HCT116 (cell line): ENCODE measurements around the gene MAGEA6. TPM values are rescaled to one million over a fixed set of nuclear protein-coding genes. Genes with fewer than 3 reads are reported as not detected.

Experiments used
- ATAC-seq: fragments of 200-7000 bp; cut with Tn5 transposase; 2 replicates; pipeline ENCODE4 v1.9.1; 2020; ENCODE audit warnings: mild to moderate bottlenecking, moderate library complexity
- BruUV-seq: library from RNA; stranded (reverse); fragments of 400-500 nt; replicated peaks from 2 replicates; lab custom pipeline; 2021; lab: Mats Ljungman, UMichigan
- CTCF ChIA-PET: fragments of 300-600 bp; sonication (Branson Sonifier 250); formaldehyde crosslinking; loops from one replicate; lab custom pipeline; 2021; ENCODE audit warnings: antibody characterized with exemption; lab: Charles Lee
- POLR2A ChIA-PET: fragments of 300-600, 350-600 bp; sonication (Branson Sonifier 250); formaldehyde crosslinking; loops from one replicate; lab custom pipeline; 2021; ENCODE audit warnings: antibody characterized with exemption; lab: Charles Lee
- RAD21 ChIA-PET, 2 experiments: fragments of 300-600 bp; sonication (Branson Sonifier 250); formaldehyde crosslinking; loops; one replicate each; lab custom pipeline; 2023; ENCODE audit warnings: low total read pairs in 2 of 2; ENCODE audit not compliant: uncharacterized antibody in 2 of 2, unreplicated experiment in 2 of 2, low non-redundant PET in 1 of 2; lab: Charles Lee
- DNase-seq: peaks from one replicate; pipeline ENCODE4 v3.0.0-alpha.2; 2010; ENCODE audit warnings: low read depth, low spot score
- H2AFZ ChIP-seq: fragments of 200-600 bp; shearing (Covaris generic), sonication (generic); 2 replicates; pipeline ENCODE4 v1.6.1; 2017; ENCODE audit warnings: low read depth, mixed run types, mixed read lengths, antibody characterized with exemption, low read length; ENCODE audit not compliant: poor library complexity, severe bottlenecking
- H3K27ac ChIP-seq: 2 replicates; pipeline ENCODE4 v1.5.1; 2012; ENCODE audit warnings: low read depth, low read length
- H3K27me3 ChIP-seq: fragments of 200-600 bp; sonication (generic); 2 replicates; pipeline ENCODE4 v1.6.1; 2016; ENCODE audit warnings: mixed run types, low read length, mixed read lengths; ENCODE audit not compliant: insufficient read depth
- H3K36me3 ChIP-seq, 2 experiments: fragments of 200-500 bp in 1 of 2; fragments of 200-600 bp in 1 of 2; sonication (Bioruptor generic) in 1 of 2; sonication (generic) in 1 of 2; 2 replicates each; pipeline versions ENCODE4 v1.5.1 to v1.6.1; 2014 to 2016; ENCODE audit warnings: low read length in 2 of 2, inconsistent platforms in 1 of 2, mixed read lengths in 1 of 2, mixed run types in 1 of 2; ENCODE audit not compliant: insufficient read depth in 2 of 2, control insufficient read depth in 1 of 2
- H3K4me1 ChIP-seq, 2 experiments: fragments of 200-600 bp in 1 of 2; sonication (generic) in 1 of 2; 2 replicates each; pipeline versions ENCODE4 v1.5.1 to v1.6.1; 2012 to 2017; ENCODE audit warnings: low read length in 2 of 2, inconsistent platforms in 1 of 2, mild to moderate bottlenecking in 1 of 2, mixed read lengths in 1 of 2, mixed run types in 1 of 2, moderate library complexity in 1 of 2; ENCODE audit not compliant: insufficient read depth in 2 of 2, control insufficient read depth in 1 of 2
- H3K4me2 ChIP-seq: fragments of 200-600 bp; sonication (generic); 2 replicates; pipeline ENCODE4 v1.6.1; 2017; ENCODE audit warnings: mixed run types, low read length, mixed read lengths
- H3K4me3 ChIP-seq, 2 experiments: fragments of 200-600 bp in 1 of 2; sonication (generic) in 1 of 2; replicated peaks in 1 of 2; 2 replicates each; pipeline ENCODE4 v1.5.1; 2011 to 2016; ENCODE audit warnings: low read length in 2 of 2, control low read depth in 1 of 2, low read depth in 1 of 2, mild to moderate bottlenecking in 1 of 2, mixed read lengths in 1 of 2, mixed run types in 1 of 2
- H3K79me2 ChIP-seq: fragments of 200-600 bp; sonication (generic); 2 replicates; pipeline ENCODE4 v1.6.1; 2017; ENCODE audit warnings: mild to moderate bottlenecking, mixed run types, low read length, moderate library complexity, mixed read lengths; ENCODE audit not compliant: insufficient read depth
- H3K9ac ChIP-seq: fragments of 200-600 bp; sonication (generic); 2 replicates; pipeline ENCODE4 v1.6.1; 2016; ENCODE audit warnings: low read length, mixed read lengths
- H3K9me2 ChIP-seq: fragments of 200-600 bp; sonication (generic), shearing (Covaris generic); 2 replicates; pipeline ENCODE4 v1.6.1; 2017; ENCODE audit warnings: mixed run types, mild to moderate bottlenecking, moderate library complexity; ENCODE audit not compliant: insufficient read depth
- H3K9me3 ChIP-seq, 2 experiments: fragments of 200-500 bp in 1 of 2; fragments of 200-600 bp in 1 of 2; sonication (Bioruptor generic) in 1 of 2; sonication (generic) in 1 of 2; 2 replicates each; pipeline ENCODE4 v1.6.1; 2014 to 2017; ENCODE audit warnings: low read length in 2 of 2, mixed read lengths in 2 of 2, inconsistent platforms in 1 of 2, low read depth in 1 of 2, mild to moderate bottlenecking in 1 of 2, mixed run types in 1 of 2, moderate library complexity in 1 of 2; ENCODE audit not compliant: control insufficient read depth in 1 of 2, insufficient read depth in 1 of 2
- H4K20me1 ChIP-seq: fragments of 200-600 bp; sonication (generic), shearing (Covaris generic); 2 replicates; pipeline ENCODE4 v1.6.1; 2017; ENCODE audit warnings: mixed run types, mild to moderate bottlenecking, moderate library complexity; ENCODE audit not compliant: insufficient read depth
- CBX3 ChIP-seq: IDR thresholded peaks from 2 replicates; pipeline ENCODE4 v1.6.1; 2012; ENCODE audit warnings: low read depth
- CEBPB ChIP-seq: IDR thresholded peaks from 2 replicates; pipeline ENCODE4 v1.6.1; 2012; ENCODE audit warnings: low read depth
- EGR1 ChIP-seq: IDR thresholded peaks from 2 replicates; pipeline ENCODE4 v1.6.1; 2012; ENCODE audit warnings: low read depth
- EZH2phosphoT487 ChIP-seq: fragments of 200-600 bp; IDR thresholded peaks from 2 replicates; pipeline ENCODE4 v1.6.1; 2018; ENCODE audit warnings: antibody characterized with exemption, borderline replicate concordance
- JUND ChIP-seq: IDR thresholded peaks from 2 replicates; pipeline ENCODE4 v1.6.1; 2012
- POLR2A ChIP-seq: IDR thresholded peaks from 2 replicates; pipeline ENCODE4 v1.7.0; 2011; ENCODE audit warnings: borderline replicate concordance; ENCODE audit not compliant: insufficient read depth, insufficient read length; ENCODE audit errors: extremely low read depth
- SIN3A ChIP-seq: IDR thresholded peaks from 2 replicates; pipeline ENCODE4 v1.6.1; 2012; ENCODE audit warnings: low read depth
- YY1 ChIP-seq: IDR thresholded peaks from 2 replicates; pipeline ENCODE4 v1.6.1; 2011; ENCODE audit warnings: low read length, low read depth, moderate library complexity, mild to moderate bottlenecking; ENCODE audit not compliant: insufficient replicate concordance; ENCODE audit errors: extremely low read depth
- intact Hi-C: fragments of 100-400 bp; cut with micrococcal nuclease; formaldehyde crosslinking; loops from 2 replicates; pipeline ENCODE4 v1.10.0; 2022
- total RNA-seq: library from RNA; stranded (reverse); gene quantifications from one replicate; pipeline ENCODE4 v1.2.1, GENCODE V29; 2021; ENCODE audit not compliant: unreplicated experiment
- TF ChIP-seq, protein P1 (sequence below): IDR thresholded peaks from 2 replicates; pipeline ENCODE4 v1.6.1; 2011; ENCODE audit warnings: mild to moderate bottlenecking, low read length, moderate library complexity; ENCODE audit not compliant: insufficient replicate concordance; ENCODE audit errors: extremely low read depth

MAGEA6 gene
- total RNA-seq, 1 experiment from 2014 or later: 0.57 TPM

DNA sequence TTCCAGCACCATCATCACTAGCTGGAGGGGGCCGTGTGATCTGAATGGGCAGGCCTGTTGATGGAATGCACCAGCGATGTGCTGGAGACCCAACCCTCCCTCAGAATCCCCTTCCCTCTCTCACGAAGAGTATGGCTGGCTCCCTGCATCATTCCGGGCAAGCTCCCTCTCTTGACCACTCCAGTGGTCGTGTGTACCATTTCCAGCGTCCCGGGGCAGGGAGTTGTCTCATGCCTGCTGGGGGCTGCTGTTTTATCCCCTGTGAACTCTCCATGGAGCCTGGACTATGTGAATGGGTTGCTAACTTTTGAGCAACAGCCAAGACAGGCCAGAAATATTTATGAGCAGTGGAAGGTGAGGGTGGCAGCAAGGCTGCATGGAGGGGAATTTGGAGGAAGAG is 44.1 kb downstream of the MAGEA6 start:
- Histone ChIP-seq H4K20me1 (no peaks in the 10 kb centered on the region), H3K9ac (no peak overlapping the region), H3K36me3 (no peaks in the 10 kb centered on the region), H3K79me2 (no peaks in the 10 kb centered on the region), H2AFZ (no peak overlapping the region), H3K27ac (no peak overlapping the region), H3K9me2 (no peaks in the 10 kb centered on the region), H3K4me3 (no peak overlapping the region), H3K4me2 (no peak overlapping the region), H3K4me1 (no peaks in the 10 kb centered on the region), H3K9me3 (no peaks in the 10 kb centered on the region), H3K27me3 (no peaks in the 10 kb centered on the region)
- intact Hi-C loops: no loop called here
- no peak for ATAC-seq
- ChIA-PET CTCF (no interaction called here), POLR2A (no interaction called here), RAD21 (no interaction called here)
- TF ChIP-seq EGR1 (no peak), CBX3 (no peak), YY1 (no peak), JUND (no peak), EZH2phosphoT487 (no peak), POLR2A (no peak), SIN3A (no peak), CEBPB (no peak)
- TF ChIP-seq, protein P1, sequence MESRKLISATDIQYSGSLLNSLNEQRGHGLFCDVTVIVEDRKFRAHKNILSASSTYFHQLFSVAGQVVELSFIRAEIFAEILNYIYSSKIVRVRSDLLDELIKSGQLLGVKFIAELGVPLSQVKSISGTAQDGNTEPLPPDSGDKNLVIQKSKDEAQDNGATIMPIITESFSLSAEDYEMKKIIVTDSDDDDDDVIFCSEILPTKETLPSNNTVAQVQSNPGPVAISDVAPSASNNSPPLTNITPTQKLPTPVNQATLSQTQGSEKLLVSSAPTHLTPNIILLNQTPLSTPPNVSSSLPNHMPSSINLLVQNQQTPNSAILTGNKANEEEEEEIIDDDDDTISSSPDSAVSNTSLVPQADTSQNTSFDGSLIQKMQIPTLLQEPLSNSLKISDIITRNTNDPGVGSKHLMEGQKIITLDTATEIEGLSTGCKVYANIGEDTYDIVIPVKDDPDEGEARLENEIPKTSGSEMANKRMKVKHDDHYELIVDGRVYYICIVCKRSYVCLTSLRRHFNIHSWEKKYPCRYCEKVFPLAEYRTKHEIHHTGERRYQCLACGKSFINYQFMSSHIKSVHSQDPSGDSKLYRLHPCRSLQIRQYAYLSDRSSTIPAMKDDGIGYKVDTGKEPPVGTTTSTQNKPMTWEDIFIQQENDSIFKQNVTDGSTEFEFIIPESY: no peak
- DNase-seq: no peak
- BruUV-seq: no TSS peak

Other genes starting within 250 kb of the MAGEA6 start
- gene GABRQ, start 131.8 kb downstream of the MAGEA6 start, total RNA-seq: 4.2 TPM
- 92.7 TPM for gene MAGEA3, start 70.9 kb downstream of the MAGEA6 start, total RNA-seq
- not detected for gene CSAG2, start 60.4 kb downstream of the MAGEA6 start, total RNA-seq
- gene MAGEA2B, start 55.1 kb downstream of the MAGEA6 start, total RNA-seq: 21.8 TPM
- 1.2 TPM for gene CSAG1, start 36.0 kb downstream of the MAGEA6 start, total RNA-seq
- gene MAGEA12, start 35.9 kb downstream of the MAGEA6 start, total RNA-seq: not detected
- 48.1 TPM for gene MAGEA2, start 15.8 kb downstream of the MAGEA6 start, total RNA-seq
- 44.1 TPM for gene CSAG3, start 10.5 kb downstream of the MAGEA6 start, total RNA-seq
- 20.9 TPM for gene CETN2, start 61.1 kb upstream of the MAGEA6 start, total RNA-seq
- 22.1 TPM for gene NSDHL, start 61.4 kb upstream of the MAGEA6 start, total RNA-seq
- gene ZNF185, start 128.4 kb upstream of the MAGEA6 start, total RNA-seq: 15.8 TPM
- not detected for gene PNMA5, start 224.4 kb upstream of the MAGEA6 start, total RNA-seq